Measurements from ENCODE around the gene DIP2C. TPM values are rescaled to one million over a fixed set of nuclear protein-coding genes. Genes with fewer than 3 reads are reported as not detected.

Gene DIP2C
- total and polyA plus RNA-seq, 8 donors: 2.4 to 40.1 (median 21.0) TPM

GRCh38 chr10:361203-362081 is 328.0 kb downstream of the DIP2C start:
- TF ChIP-seq POLR2AphosphoS5 (IDR thresholded peaks at IDR 0.05): no peak
- TF ChIP-seq POLR2A (IDR thresholded peaks at IDR 0.05): no peak
- no peak for TF ChIP-seq EP300 (IDR thresholded peaks at IDR 0.05)
- TF ChIP-seq CTCF (IDR thresholded peaks at IDR 0.05): no peak
- Histone ChIP-seq H3K36me3 (peaks cover 31 to 94% (median 86%) of the 10 kb centered on the region in 4 donors), H3K4me3 (no peak overlapping the region), H3K27me3 (no peaks in the 10 kb centered on the region), H3K4me1 (peaks cover 0 to 24% (median 14%) of the 10 kb centered on the region in 4 donors), H3K9me3 (no peaks in the 10 kb centered on the region), H3K27ac (peak overlapping the region in 1 of 5 donors; percentile 36)
- intact Hi-C loops (cut with DNase I; ENCODE audit: low total_unique reads): no loop called here
- WGBS, 5 donors: 57 to 68% (median 60%) methylated on average over 23 of the region's 23 CpGs
- DNase-seq: peak in 1 of 2 donors; percentile 41

- no peaks in the 10 kb centered on the region for H3K9me3 ChIP-seq
- H3K4me1 ChIP-seq: peaks cover 0 to 24% (median 14%) of the 10 kb centered on the region in 4 donors
- peaks cover 33 to 94% (median 86%) of the 10 kb centered on the region in 4 donors for H3K36me3 ChIP-seq
- intact Hi-C loops (cut with DNase I; ENCODE audit: low total_unique reads): no loop called here
- H3K4me3 ChIP-seq: no peak overlapping the region
- H3K27ac ChIP-seq: peak overlapping the region in 1 of 5 donors; percentile 36
- WGBS, 5 donors: 30 to 50% (median 43%) methylated on average over 6 of the region's 6 CpGs
- no peaks in the 10 kb centered on the region for H3K27me3 ChIP-seq
- peak in 1 of 2 donors; percentile 50 for DNase-seq
- no peak for TF ChIP-seq EP300 (IDR thresholded peaks at IDR 0.05)
- TF ChIP-seq POLR2AphosphoS5 (IDR thresholded peaks at IDR 0.05): no peak
- TF ChIP-seq POLR2A (IDR thresholded peaks at IDR 0.05): no peak
- TF ChIP-seq CTCF (IDR thresholded peaks at IDR 0.05): no peak
Observed at GRCh38 chr10:360653-361052, 328.8 kb downstream of the DIP2C start.

- intact Hi-C loops (cut with DNase I; ENCODE audit: low total_unique reads): no loop called here
- Histone ChIP-seq H3K27me3 (no peaks in the 10 kb centered on the region), H3K36me3 (peaks cover 32 to 94% (median 88%) of the 10 kb centered on the region in 4 donors), H3K27ac (no peak overlapping the region), H3K9me3 (no peaks in the 10 kb centered on the region), H3K4me1 (peaks cover 0 to 24% (median 14%) of the 10 kb centered on the region in 4 donors), H3K4me3 (no peak overlapping the region)
- TF ChIP-seq POLR2A (IDR thresholded peaks at IDR 0.05) (no peak), POLR2AphosphoS5 (IDR thresholded peaks at IDR 0.05) (no peak), EP300 (IDR thresholded peaks at IDR 0.05) (no peak), CTCF (IDR thresholded peaks at IDR 0.05) (no peak)
- DNase-seq: no peak
- 93 to 97% (median 96%) methylated on average over 14 of the region's 14 CpGs for WGBS, 5 donors
Observed at GRCh38 chr10:359762-360161, 329.7 kb downstream of the DIP2C start.

- 91 to 95% (median 94%) methylated on average over 16 to 18 of the region's 18 CpGs for WGBS, 5 donors
- Histone ChIP-seq H3K27me3 (no peaks in the 10 kb centered on the region), H3K9me3 (no peaks in the 10 kb centered on the region), H3K4me3 (no peak overlapping the region), H3K4me1 (peaks cover 0 to 24% (median 14%) of the 10 kb centered on the region in 4 donors), H3K27ac (no peak overlapping the region), H3K36me3 (peaks cover 34 to 94% (median 89%) of the 10 kb centered on the region in 4 donors)
- intact Hi-C loops (cut with DNase I; ENCODE audit: low total_unique reads): no loop called here
- DNase-seq: no peak
- TF ChIP-seq CTCF (IDR thresholded peaks at IDR 0.05) (no peak), EP300 (IDR thresholded peaks at IDR 0.05) (no peak), POLR2AphosphoS5 (IDR thresholded peaks at IDR 0.05) (no peak), POLR2A (IDR thresholded peaks at IDR 0.05) (no peak)
Observed at GRCh38 chr10:359093-359492, 330.4 kb downstream of the DIP2C start.

Measured in stomach (tissue), 9 donors.